OCI-LY7 (cell line): ENCODE measurements around the gene PDGFB. TPM values are rescaled to one million over a fixed set of nuclear protein-coding genes. Genes with fewer than 3 reads are reported as not detected.

Experiments used
- BruUV-seq: library from RNA; stranded (reverse); fragments of 400-500 nt; replicated peaks from 2 replicates; lab custom pipeline; 2021; lab: Mats Ljungman, UMichigan
- CTCF ChIA-PET: fragments of 300-600 bp; sonication (Branson Sonifier 250); formaldehyde crosslinking; loops from one replicate; lab custom pipeline; 2022; ENCODE audit warnings: antibody characterized with exemption; ENCODE audit not compliant: unreplicated experiment; lab: Charles Lee
- POLR2A ChIA-PET: fragments of 300-600 bp; sonication (Branson Sonifier 250); formaldehyde crosslinking; loops from one replicate; lab custom pipeline; 2022; ENCODE audit warnings: antibody characterized with exemption; lab: Charles Lee
- DNase-seq: peaks from one replicate; pipeline ENCODE4 v3.0.0-alpha.2; 2015; ENCODE audit warnings: low spot score
- H2AFZ ChIP-seq: fragments of 200-600 bp; sonication (generic), shearing (Covaris generic); 2 replicates; pipeline ENCODE4 v1.6.1; 2014; ENCODE audit warnings: mild to moderate bottlenecking, antibody characterized with exemption, low read length, moderate library complexity
- H3K27ac ChIP-seq: fragments of 200-600 bp; sonication (generic); 2 replicates; pipeline ENCODE4 v1.5.1; 2014; ENCODE audit warnings: mixed run types, low read depth, mild to moderate bottlenecking, moderate library complexity, low read length, inconsistent platforms; ENCODE audit not compliant: poor library complexity, severe bottlenecking
- H3K36me3 ChIP-seq: fragments of 200-600 bp; sonication (generic); 2 replicates; pipeline ENCODE4 v1.6.1; 2014; ENCODE audit warnings: mild to moderate bottlenecking, antibody characterized with exemption, low read length, moderate library complexity, mixed read lengths; ENCODE audit not compliant: insufficient read depth
- H3K4me1 ChIP-seq: fragments of 200-600 bp; sonication (generic); 2 replicates; pipeline ENCODE4 v1.5.1; 2014; ENCODE audit warnings: mild to moderate bottlenecking, low read length; ENCODE audit not compliant: insufficient read depth, poor library complexity, severe bottlenecking
- H3K4me2 ChIP-seq: fragments of 200-600 bp; sonication (generic); 2 replicates; pipeline ENCODE4 v1.6.1; 2014; ENCODE audit warnings: mild to moderate bottlenecking, low read length
- H3K4me3 ChIP-seq: fragments of 200-600 bp; sonication (generic); 2 replicates; pipeline ENCODE4 v1.5.1; 2014; ENCODE audit warnings: mild to moderate bottlenecking, low read depth, low read length; ENCODE audit not compliant: poor library complexity, severe bottlenecking
- H3K79me2 ChIP-seq: fragments of 200-600 bp; sonication (generic); 2 replicates; pipeline ENCODE4 v1.6.1; 2016; ENCODE audit warnings: low read depth, mild to moderate bottlenecking, low read length, moderate library complexity, mixed read lengths; ENCODE audit not compliant: insufficient read depth
- H3K9me2 ChIP-seq: fragments of 200-600 bp; sonication (generic); 2 replicates; pipeline ENCODE4 v1.6.1; 2016; ENCODE audit warnings: mild to moderate bottlenecking, low read length, mixed read lengths; ENCODE audit not compliant: insufficient read depth
- H3K9me3 ChIP-seq: fragments of 200-600 bp; sonication (generic); 2 replicates; pipeline ENCODE4 v1.6.1; 2014; ENCODE audit warnings: mild to moderate bottlenecking, mixed run types, low read length, mixed read lengths
- H4K20me1 ChIP-seq: fragments of 200-600 bp; sonication (generic); 2 replicates; pipeline ENCODE4 v1.6.1; 2014; ENCODE audit warnings: mild to moderate bottlenecking, antibody characterized with exemption, low read length, moderate library complexity, mixed read lengths; ENCODE audit not compliant: insufficient read depth
- CTCF ChIP-seq: fragments of 200-600 bp; sonication (generic); conservative IDR thresholded peaks from 2 replicates; pipeline ENCODE4 v1.5.1; 2014; ENCODE audit warnings: mild to moderate bottlenecking, antibody characterized with exemption, low read length, moderate library complexity, mixed read lengths
- EZH2phosphoT487 ChIP-seq: fragments of 200-600 bp; sonication (generic); IDR thresholded peaks from 2 replicates; pipeline ENCODE4 v1.6.1; 2018; ENCODE audit warnings: low read depth, borderline replicate concordance, mild to moderate bottlenecking, mixed run types, antibody characterized with exemption, low read length, moderate library complexity, mixed read lengths
- intact Hi-C: fragments of 100-400 bp; cut with micrococcal nuclease; formaldehyde crosslinking; loops from one replicate; pipeline ENCODE4 v1.10.0; 2022; ENCODE audit not compliant: unreplicated experiment
- total RNA-seq, 2 experiments: library from RNA; depleted of rRNA in 1 of 2; stranded (reverse); fragments of >200 nt in 1 of 2; shearing (Covaris generic) in 1 of 2; gene quantifications; 2 replicates each; pipeline ENCODE4 v1.2.3, GENCODE V29; 2014 to 2022

Gene PDGFB
- total RNA-seq, 2 experiments from 2014 or later = 0.27 TPM; not detected in 1

DNA sequence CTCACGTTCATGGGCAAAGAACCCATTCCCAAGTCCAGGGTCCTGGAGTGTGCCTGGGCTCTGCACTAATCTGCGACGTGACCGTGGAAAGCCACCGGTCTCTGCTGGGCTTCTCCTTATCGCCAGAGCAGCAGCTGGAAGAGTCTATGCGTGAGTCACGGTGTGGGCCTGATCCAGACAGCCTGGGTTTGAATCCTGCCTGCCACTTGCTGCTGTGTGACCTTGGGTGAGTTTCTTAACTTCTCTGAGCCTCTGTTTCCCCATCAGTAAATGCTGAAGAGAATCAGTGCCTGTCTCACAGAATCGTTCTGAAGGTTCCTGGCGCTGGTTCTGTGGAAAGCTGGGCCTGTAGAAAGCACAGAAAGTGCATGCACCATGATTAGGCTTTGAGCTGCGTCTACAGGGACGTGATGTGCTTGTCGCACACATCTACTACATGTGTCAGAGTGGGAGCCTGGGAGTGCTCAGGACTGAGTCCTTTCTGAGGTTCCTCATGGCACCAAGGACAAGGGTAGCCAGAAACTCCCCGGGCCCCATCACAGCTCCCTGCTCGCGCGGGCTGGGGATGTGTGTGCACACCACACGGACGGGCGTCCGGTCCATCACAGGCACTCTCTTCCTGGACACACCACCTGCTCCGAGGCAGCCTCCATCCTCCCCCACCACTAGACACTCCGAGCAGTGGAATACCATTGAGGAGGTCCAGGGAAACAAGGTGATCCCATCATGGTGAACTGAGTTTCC is 20.5 kb upstream of the PDGFB start:
- BruUV-seq = no TSS peak
- H2AFZ ChIP-seq = no peak overlapping the region
- no peak overlapping the region for H3K4me3 ChIP-seq
- POLR2A ChIA-PET = no interaction called here
- no peaks in the 10 kb centered on the region for H3K9me3 ChIP-seq
- intact Hi-C loops = no loop called here
- DNase-seq = no peak
- no peaks in the 10 kb centered on the region for H3K79me2 ChIP-seq
- no peaks in the 10 kb centered on the region for H4K20me1 ChIP-seq
- H3K4me2 ChIP-seq = no peak overlapping the region
- no peak overlapping the region for H3K27ac ChIP-seq
- CTCF ChIA-PET = no interaction called here
- H3K4me1 ChIP-seq = no peaks in the 10 kb centered on the region
- H3K9me2 ChIP-seq = no peaks in the 10 kb centered on the region
- no peaks in the 10 kb centered on the region for H3K36me3 ChIP-seq
- TF ChIP-seq CTCF (no peak), EZH2phosphoT487 (no peak)

- no peaks in the 10 kb centered on the region for H3K9me2 ChIP-seq
- H3K9me3 ChIP-seq = no peaks in the 10 kb centered on the region
- no peak overlapping the region for H3K4me3 ChIP-seq
- no TSS peak for BruUV-seq
- H3K27ac ChIP-seq = no peak overlapping the region
- no peak for TF ChIP-seq CTCF
- no peak for TF ChIP-seq EZH2phosphoT487
- POLR2A ChIA-PET = no interaction called here
- no peaks in the 10 kb centered on the region for H3K79me2 ChIP-seq
- no peak for DNase-seq
- intact Hi-C loops = no loop called here
- CTCF ChIA-PET = no interaction called here
- no peaks in the 10 kb centered on the region for H4K20me1 ChIP-seq
- H2AFZ ChIP-seq = no peak overlapping the region
- no peaks in the 10 kb centered on the region for H3K36me3 ChIP-seq
- no peak overlapping the region for H3K4me2 ChIP-seq
- no peaks in the 10 kb centered on the region for H3K4me1 ChIP-seq
Observed at GRCh38 chr22:39264349-39265038, 19.7 kb upstream of the PDGFB start.
